Right kidney (tissue), 1 donor: ENCODE data around the gene C3orf49.

ENCODE experiments used
- DNase-seq: peaks from one replicate; pipeline ENCODE4 v3.0.0-alpha.2; 2016

The C3orf49 gene

DNA sequence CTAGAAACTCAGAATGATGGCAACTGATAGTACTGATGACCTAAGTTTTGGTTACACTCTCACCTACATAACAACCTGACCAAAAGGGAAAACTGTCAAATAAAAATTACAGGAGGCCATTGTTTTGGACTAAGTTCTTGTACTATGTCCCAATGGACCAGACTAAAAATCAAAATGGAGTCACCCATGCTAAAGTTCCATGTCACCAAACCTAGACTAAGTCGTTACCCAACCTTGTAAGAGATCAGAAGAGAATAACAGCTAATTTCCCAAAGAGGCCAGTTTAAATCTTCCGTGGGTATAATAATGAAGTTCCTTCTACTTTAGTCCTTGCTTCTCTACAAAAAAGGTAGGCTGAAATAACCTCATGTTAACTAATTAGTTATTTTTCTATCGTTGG lies 32.2 kb downstream of the C3orf49 start:
- DNase-seq: no peak

DNA sequence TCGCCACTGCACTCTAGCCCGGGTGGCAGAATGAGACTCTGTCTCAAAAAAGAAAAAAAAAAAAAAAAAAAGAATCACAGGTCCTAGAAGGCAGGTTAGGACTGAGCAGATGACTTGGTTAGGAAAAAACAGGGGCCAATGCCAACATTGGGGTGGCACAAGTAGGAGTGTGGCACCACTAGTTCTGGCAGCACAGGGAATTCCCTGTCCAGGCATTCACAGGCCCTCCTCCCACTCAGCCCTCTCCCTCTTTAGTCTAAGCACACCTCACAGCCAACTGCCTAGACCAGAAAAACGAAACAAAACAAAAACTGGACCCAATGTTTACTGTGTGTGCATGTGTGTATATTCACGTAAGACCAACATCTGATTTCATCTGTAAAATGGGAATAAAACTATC lies 34.0 kb downstream of the C3orf49 start:
- DNase-seq: no peak

DNA sequence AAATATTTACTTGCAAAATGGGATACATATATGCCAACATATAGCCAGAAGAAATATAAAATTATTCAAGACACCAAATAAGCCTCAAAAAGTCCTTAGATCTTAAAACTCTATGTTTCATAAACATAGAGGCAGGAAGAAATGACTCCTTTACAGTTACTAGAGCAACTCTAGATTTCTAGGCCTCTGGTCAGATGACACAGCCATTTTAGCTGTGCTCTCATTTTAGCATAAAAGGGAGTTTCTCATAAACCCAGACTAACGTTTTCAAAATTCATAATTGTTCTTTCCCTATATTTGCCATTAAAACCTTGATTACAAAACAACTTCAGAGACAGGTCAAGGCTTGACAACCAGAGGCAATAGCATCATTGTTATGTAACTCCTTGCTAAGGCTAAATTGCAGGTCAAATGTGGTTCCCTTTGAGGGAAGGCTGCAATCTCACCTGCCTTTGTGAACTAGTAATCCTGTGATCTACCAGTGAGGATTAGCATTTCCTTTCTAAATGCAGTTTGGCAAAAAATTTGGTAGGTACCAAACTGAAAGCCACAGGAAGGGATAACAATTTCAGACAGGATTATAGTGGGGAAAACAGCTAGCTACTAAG lies 36.3 kb downstream of the C3orf49 start:
- no peak for DNase-seq

- DNase-seq: no peak
Measured at GRCh38 chr3:63857311-63857710, 38.2 kb downstream of the C3orf49 start.

- DNase-seq: no peak
Measured at GRCh38 chr3:63860776-63861175, 41.7 kb downstream of the C3orf49 start.

DNA sequence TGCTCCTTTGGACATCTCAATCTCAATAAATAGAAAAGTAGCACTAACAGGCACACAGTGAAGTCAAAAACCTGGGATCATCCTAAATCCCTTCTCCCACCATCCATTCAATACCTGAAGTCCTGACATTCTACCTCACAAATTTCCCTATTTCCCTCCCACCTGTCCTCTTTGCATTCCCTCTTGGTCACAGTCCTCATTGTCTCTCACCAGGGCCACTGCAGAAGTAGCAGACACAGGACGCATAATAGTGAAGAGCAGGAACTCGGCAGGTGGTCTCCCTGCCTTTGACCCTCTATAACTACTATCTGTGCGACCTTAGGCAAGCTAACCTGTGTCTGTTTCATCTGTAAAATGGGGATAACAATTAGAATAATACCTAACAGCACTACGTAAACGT lies 42.2 kb downstream of the C3orf49 start:
- DNase-seq: no peak

DNA sequence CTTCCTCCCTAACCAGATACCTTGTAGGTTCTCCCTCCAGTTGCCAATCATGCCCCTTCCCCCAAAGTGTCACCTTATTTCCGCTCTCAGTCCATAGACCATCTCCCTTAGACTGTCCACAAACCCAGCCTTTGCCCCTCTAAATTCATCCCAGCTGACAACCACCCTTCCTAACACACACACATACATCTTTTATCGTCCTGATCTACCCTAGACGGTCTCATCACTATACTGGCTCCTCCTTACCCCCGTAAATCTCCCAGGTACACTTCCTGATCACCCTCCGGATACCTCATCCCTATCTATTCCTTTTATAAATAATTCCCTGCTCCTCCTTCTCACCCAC lies 43.7 kb downstream of the C3orf49 start:
- no peak for DNase-seq

DNA sequence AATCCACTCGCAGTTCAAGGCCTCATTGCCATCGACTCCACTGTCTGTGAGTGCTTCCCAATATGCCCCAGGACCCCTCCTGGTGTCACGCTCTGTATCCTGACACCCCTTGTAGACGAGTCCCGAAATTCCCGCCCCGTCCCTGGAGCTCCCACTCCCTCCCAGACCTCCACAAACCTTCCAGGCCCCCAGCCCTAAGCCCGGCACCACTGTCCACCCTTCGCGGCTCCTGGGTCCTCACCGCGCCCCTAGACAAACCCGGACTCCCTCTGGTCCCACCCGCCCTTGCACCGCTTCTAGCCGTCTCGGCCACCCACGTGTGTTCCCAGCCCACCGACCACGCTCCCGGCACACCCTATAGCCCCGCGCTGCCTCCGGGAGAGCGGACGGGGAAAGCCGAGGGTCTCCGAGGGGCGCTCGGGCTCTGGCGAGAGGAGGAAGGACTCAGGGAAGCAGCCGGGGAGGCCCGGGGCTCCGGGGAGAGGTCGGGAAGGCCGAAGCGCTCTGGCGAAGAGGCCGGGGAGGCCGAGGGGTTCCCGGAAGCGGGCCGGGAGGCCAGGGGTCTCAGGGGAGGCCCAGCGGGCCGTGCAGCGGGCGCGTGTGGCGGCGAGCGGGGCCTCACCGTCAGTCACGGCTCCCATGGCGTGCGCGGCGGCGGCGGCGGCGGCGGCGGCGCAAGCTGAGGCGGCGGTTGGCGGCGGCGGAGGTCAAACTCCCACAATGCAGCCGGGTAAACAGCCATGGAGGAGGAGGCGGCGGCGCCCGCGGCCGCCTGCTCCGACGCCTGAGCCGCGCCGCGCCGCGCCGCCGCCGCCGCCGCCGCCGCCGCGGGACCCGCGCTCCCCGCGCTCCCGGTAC lies 44.3 kb downstream of the C3orf49 start, which contains the start of the genes ATXN7 and THOC7:
Gene ATXN7 (plus strand): TSS at position 718 of the 858 bp plus-strand sequence. CDS start 48,732 bp downstream, outside the sequence.
Gene THOC7 (minus strand): TSS at position 656 of the 858 bp plus-strand sequence. CDS start 15 bp downstream, at position 641.
- DNase-seq: peak; percentile 91

DNA sequence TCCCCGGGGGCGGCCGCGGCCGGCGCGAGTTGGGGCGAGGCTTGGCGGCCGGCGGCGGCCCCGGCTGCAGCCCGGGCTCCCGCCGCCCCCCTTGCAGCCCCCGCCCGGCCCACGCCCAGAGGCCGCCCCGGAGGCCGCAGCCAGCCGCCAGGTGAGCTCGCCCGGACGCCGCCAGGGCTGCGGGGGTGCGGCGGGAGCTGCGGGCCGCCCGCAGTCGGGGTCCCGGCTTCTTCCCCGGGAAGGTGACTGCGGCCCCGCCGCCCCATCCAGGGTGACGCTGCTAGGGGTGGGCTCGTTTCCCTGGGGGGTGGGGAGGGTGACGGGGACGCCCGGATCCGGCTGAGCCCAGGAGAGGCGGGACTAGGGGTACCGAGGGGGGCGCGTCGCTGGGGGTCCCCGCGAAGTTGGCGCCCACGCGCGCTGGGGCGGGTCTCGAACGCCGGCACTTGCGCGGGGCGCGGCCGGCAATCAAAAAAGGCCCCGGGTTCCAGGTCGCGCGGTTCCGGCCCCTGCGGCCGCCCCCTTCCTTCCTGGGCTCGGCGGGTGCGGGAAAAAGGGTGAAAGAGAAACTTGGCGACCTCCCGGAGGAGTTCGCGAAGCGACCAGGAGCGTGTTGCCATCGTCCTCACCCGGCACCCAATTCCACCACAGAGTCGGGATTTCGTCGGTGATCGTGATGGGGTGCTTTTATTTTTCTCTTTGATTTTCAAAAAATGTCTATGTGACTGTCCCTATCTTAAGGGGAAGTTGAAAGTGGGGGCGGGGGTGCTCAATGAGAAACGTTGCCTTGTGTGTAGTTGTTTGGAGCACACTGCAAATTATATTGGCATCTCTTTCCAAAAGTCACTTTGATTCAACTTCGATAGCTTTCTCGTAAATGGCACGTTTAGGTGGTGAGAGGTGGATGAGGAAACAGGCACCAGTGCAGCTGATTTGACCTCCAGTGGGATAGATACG lies 45.2 kb downstream of the C3orf49 start:
- DNase-seq: peak; percentile 75

DNA sequence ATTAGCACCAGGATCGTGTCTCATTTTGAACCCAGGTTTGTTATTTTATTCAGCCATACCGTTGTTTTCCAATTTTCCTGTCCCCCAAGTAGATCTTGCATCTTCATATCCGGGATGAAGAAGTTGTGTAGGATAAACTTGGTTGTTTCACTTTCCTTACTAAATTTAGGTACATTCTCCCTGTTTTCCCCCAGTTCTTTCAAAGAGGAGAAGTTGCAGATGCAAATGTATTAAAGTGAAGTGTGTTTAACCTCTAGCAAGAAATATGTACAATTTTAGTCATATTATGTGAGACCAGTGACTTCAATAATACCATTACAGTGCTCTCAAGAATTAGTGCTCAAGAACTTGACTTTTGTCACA lies 45.8 kb downstream of the C3orf49 start:
- DNase-seq: no peak

- DNase-seq: no peak
Measured at GRCh38 chr3:63867225-63867624, 48.1 kb downstream of the C3orf49 start.

- no peak for DNase-seq
Measured at GRCh38 chr3:63869940-63870614, 51.0 kb downstream of the C3orf49 start.

DNA sequence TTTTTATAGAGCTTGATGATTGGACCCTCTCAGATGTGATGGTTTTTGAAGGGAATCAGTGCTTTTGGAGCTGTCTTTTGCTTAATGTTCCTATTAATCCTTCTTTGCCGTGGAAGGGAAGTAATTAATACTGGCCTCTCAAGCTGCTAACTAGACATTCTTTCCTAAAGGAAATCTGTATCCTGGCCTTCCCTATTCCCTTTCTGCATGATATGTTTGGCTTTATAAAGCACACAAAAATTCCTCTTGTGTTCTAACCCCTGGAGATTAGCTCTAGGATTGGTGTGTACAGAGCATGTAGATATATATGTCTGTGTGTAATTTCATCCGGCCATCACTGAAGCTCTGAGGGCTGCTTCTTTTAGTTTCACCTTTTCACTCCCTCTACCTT lies 51.5 kb downstream of the C3orf49 start:
- DNase-seq: no peak

DNA sequence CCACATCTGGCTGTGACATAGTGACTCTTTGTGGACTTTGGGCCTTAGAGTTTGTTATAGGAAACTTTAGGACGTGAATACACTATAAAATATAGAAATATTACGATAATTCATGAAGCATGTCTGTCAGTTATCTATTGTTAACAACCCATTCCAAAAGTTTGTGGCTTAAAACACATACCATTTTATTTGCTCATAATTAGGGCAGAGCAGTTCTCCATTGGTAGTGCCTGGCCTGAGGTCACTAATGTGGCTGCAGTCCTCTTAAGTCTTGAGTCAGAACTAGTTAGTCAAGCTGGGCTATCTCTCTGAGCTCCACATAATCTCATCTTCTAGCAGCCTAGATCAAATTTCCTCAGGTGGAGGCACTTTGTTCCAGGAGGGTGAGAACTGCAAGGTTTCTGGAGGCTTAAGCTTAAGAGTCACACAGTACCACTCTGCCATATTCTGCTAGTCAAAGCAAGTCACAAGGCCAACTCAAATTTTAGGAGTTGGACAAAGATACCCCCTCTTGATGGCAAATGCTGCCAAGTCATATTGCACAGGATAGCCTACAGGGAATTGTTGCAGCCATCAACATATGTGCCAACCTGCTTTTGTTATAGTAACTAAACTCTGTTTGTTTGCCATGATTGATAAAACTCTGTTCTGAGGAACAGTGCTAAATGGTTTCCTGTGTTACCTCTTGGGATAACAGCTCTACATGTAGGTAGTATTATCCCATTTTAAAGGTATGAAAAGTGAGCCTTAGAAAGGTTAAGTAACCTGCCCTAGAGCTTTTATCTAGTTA lies 53.2 kb downstream of the C3orf49 start:
- DNase-seq: no peak

- no peak for DNase-seq
Measured at GRCh38 chr3:63874769-63875168, 55.7 kb downstream of the C3orf49 start.

DNA sequence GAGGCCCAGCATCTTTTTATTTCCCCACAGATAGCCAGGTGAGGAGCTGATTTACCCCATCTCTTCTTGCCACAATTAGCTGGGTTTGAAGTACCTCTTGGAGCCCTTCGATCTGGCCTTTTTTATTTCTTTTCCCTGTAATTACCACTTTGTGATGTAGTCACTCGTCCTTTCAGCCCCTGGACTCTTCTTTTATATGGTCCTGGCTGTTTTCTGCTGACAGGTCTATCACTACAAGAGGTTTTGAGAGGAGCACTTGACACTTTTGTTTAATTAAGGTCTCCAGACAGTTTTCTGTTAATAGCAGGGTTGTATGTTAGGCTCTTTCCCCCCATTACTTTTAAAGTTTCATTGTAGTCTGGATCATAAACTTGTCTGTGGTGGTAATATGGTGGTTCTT lies 56.4 kb downstream of the C3orf49 start:
- DNase-seq: no peak

DNA sequence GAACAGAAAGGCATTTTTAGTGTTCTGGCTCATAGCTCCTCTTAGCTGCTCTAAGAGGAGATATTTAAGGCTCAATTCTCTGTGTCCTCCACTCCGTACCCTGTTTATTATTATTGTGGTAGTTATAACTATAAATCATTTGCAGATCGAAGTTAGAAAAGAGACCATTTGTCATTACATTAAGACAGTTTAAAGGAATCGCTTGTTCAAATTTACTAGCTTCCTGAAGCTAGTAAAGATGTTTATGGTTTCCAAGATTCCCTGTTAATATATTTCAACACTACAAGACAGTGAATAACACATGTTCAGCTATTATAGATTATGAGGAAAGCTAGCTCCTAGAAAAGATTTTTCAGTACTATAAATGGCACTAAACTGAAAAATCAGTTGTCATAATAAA lies 57.2 kb downstream of the C3orf49 start:
- no peak for DNase-seq

DNA sequence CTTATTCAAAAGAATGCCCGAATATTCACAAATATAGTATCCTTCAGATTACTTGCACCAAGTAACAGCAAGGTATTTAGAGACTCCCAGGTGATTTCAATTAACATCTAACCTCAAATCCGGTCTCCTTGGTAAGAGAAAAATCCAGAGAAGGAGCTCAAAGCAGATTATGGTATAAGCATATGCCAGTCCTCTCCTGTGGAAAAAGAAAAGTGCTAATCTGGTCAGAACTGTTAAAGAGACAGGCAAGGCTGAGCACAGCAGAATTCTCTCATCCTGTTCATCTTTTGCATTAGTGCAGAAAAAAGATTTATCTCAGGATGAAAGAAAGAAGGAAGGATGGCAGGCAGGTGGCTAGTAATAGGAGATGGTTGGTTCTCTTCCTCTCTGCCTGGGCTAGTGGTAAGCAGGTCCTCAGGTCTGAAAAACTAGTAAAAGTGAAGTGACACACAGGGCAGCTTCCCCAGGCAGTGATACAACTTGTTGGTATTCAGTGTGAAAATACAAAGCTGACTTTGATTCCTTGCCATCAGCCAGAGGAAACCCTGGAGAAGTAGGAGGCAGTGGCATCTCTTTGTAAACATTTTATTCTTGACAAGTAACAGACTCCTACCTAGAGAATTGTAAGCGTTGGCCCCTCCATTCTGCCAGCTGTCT lies 58.8 kb downstream of the C3orf49 start:
- no peak for DNase-seq

DNA sequence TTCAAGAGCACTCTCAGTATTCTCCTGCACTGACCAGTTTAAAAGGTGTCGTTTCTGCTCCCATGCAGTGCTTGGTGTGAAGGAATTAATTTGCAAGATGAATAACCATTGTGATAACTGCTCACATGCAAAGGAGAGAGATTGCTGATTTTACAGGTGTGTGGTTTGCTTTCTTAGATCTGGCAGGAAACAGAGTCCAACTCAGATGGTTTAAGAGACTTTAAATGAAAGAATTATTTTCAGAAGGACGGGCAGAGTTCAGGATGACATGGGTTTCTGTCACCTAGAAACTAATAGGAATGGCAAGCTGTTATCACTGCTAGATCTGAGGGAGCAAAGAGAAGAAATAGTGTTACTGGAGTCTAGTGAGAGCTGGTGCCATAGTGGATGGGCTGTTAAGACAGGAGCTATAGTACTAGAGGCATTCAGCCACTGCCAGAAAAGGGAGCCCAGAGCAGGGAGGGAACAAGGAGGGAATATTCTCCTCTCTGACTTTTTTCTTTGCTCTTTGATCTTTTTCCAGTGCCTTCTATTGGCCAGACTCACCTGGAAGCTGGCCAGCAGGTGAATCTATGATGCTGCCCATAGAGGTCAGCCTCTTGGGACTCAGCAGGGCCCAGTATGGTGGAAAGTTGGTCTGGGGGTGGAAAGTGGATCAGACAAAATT lies 59.4 kb downstream of the C3orf49 start:
- no peak for DNase-seq

- DNase-seq: no peak
Measured at GRCh38 chr3:63880653-63881052, 61.6 kb downstream of the C3orf49 start.
